Neural crest cell (in vitro differentiated cells): Measurements from ENCODE around the gene TTI1. TPM values are rescaled to one million over a fixed set of nuclear protein-coding genes. Genes with fewer than 3 reads are reported as not detected.

Source experiments
- DNase-seq: peaks from one replicate; pipeline ENCODE4 v3.0.0; 2021; ENCODE audit warnings: low read depth, mixed read lengths, low spot score
- H3K27ac Mint-ChIP-seq: one replicate; pipeline ENCODE4 v1.8.0; 2021; ENCODE audit warnings: mild to moderate bottlenecking, mixed read lengths; ENCODE audit not compliant: unreplicated experiment
- H3K27me3 Mint-ChIP-seq: 2 replicates; pipeline ENCODE4 v1.8.0; 2021; ENCODE audit warnings: low read depth, mild to moderate bottlenecking, mixed read lengths
- H3K36me3 Mint-ChIP-seq: 2 replicates; pipeline ENCODE4 v1.8.0; 2021; ENCODE audit warnings: low read depth, mild to moderate bottlenecking, mixed read lengths
- H3K4me1 Mint-ChIP-seq: 2 replicates; pipeline ENCODE4 v1.8.0; 2021; ENCODE audit warnings: mixed read lengths
- H3K4me3 Mint-ChIP-seq: one replicate; pipeline ENCODE4 v1.8.0; 2021; ENCODE audit warnings: mild to moderate bottlenecking, mixed read lengths
- H3K9me3 Mint-ChIP-seq: 2 replicates; pipeline ENCODE4 v1.8.0; 2021; ENCODE audit warnings: mixed read lengths
- total RNA-seq: library from RNA; stranded (reverse); gene quantifications from 2 replicates; pipeline ENCODE4 v1.2.1, GENCODE V29; 2021
- TF ChIP-seq, protein P1 (sequence below): fragments of 200-600 bp; sonication (generic); conservative IDR thresholded peaks from 2 replicates; pipeline ENCODE4 v1.5.0; 2021; ENCODE audit warnings: antibody characterized with exemption, mild to moderate bottlenecking

Gene TTI1
- total RNA-seq, 1 donor from 2014 or later: 52.9 TPM

DNA sequence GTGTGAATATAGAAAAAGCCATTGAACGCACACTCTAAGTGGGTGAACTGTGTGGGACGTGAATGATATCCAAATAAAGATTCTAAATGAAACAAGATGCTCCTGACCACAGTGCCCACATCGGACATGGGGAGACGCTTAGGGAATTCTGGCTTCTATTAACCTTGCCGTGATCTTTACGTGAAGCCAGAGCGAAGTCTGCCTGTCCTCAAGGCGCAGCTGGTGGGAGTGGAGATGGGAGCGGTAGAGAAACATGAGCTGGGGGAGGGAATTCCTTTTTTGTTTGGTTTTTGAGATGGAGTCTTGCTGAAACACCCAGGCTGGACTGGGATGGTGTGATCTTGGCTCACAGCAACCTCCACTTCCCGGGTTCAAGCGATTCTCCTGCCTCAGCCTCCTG lies 84.3 kb downstream of the TTI1 start:
- Mint-ChIP-seq H3K4me3 (no peak overlapping the region), H3K27me3 (no peaks in the 10 kb centered on the region), H3K36me3 (peaks cover 6% of the 10 kb centered on the region), H3K4me1 (peaks cover 4% of the 10 kb centered on the region), H3K27ac (no peak overlapping the region), H3K9me3 (peaks cover 13% of the 10 kb centered on the region)
- no peak for DNase-seq
- TF ChIP-seq, protein P1, sequence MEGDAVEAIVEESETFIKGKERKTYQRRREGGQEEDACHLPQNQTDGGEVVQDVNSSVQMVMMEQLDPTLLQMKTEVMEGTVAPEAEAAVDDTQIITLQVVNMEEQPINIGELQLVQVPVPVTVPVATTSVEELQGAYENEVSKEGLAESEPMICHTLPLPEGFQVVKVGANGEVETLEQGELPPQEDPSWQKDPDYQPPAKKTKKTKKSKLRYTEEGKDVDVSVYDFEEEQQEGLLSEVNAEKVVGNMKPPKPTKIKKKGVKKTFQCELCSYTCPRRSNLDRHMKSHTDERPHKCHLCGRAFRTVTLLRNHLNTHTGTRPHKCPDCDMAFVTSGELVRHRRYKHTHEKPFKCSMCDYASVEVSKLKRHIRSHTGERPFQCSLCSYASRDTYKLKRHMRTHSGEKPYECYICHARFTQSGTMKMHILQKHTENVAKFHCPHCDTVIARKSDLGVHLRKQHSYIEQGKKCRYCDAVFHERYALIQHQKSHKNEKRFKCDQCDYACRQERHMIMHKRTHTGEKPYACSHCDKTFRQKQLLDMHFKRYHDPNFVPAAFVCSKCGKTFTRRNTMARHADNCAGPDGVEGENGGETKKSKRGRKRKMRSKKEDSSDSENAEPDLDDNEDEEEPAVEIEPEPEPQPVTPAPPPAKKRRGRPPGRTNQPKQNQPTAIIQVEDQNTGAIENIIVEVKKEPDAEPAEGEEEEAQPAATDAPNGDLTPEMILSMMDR: no peak

DNA sequence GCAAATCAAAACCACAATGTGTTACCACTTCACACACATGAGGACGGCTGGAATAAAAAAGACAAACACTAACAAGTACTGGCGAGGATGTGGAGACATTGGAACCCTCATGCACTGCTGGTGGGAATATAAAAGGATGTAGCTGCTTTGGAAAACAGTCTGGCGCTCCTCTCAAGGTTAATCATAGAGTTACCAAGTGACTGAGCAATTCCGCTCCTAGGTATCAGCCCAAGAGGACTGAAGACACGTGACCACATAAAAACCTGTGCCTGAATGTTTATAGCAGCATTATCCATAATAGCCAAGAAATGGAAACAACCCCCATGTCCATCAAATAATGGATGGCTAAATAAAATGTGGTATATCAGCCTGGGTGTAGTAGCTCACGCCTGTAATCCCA lies 85.3 kb downstream of the TTI1 start:
- no peaks in the 10 kb centered on the region for H3K27me3 Mint-ChIP-seq
- no peak overlapping the region for H3K4me3 Mint-ChIP-seq
- DNase-seq: no peak
- H3K4me1 Mint-ChIP-seq: peaks cover 4% of the 10 kb centered on the region
- H3K9me3 Mint-ChIP-seq: peaks cover 13% of the 10 kb centered on the region
- peaks cover 6% of the 10 kb centered on the region for H3K36me3 Mint-ChIP-seq
- H3K27ac Mint-ChIP-seq: no peak overlapping the region
- TF ChIP-seq, protein P1: no peak

DNA sequence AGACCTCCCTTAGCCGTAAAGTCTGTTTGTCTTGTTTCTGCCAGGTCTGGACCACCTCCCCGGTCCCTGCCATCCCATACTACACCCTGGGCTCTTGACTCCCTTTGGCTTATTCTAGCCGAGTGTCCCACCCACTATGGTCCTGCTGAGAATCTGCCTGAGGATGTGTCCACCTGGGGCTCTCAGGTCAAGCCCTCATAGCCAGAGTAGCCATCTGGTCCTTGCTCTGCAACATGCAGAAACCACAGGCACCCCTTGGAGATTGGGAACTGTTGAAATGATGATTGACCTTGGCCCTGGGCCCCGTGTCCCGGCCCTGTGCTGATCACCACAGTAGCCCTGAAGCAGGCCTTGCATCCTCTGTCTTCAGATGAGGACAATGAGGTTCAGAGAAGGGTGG lies 86.3 kb downstream of the TTI1 start:
- peaks cover 13% of the 10 kb centered on the region for H3K9me3 Mint-ChIP-seq

DNA sequence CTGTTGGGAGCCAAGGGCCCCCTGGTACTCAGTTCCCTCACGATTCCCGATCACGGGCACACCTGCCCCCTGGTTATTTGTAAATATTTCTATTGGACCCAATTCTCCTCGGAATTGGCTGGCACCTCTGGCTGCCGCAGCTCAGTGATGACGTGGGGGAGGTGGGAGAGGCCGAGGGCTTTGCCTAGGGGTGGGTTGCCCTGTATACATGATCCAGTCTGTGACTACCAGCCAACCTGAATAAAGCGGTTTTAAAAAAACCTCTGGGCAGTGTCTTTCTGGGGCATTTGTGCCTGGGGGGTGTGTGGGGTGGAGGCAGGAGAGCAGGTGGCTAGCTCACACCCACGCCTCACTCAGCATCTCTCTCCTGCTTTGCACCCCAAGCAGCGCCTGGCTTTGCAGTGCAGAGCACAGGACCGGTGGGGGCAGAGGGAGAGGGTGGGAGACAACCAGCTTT lies 88.1 kb downstream of the TTI1 start:
- H3K9me3 Mint-ChIP-seq: peaks cover 10% of the 10 kb centered on the region
- H3K27me3 Mint-ChIP-seq: no peaks in the 10 kb centered on the region
- H3K4me3 Mint-ChIP-seq: no peak overlapping the region
- peaks cover 13% of the 10 kb centered on the region for H3K4me1 Mint-ChIP-seq
- no peak for DNase-seq
- peaks cover 6% of the 10 kb centered on the region for H3K36me3 Mint-ChIP-seq
- TF ChIP-seq, protein P1: no peak
- H3K27ac Mint-ChIP-seq: no peak overlapping the region

More for the DNA sequence above, 86.3 kb downstream of the TTI1 start:
- H3K36me3 Mint-ChIP-seq: peaks cover 6% of the 10 kb centered on the region
- DNase-seq: no peak
- peaks cover 4% of the 10 kb centered on the region for H3K4me1 Mint-ChIP-seq
- TF ChIP-seq, protein P1: no peak
- no peaks in the 10 kb centered on the region for H3K27me3 Mint-ChIP-seq
- H3K27ac Mint-ChIP-seq: no peak overlapping the region
- no peak overlapping the region for H3K4me3 Mint-ChIP-seq

DNA sequence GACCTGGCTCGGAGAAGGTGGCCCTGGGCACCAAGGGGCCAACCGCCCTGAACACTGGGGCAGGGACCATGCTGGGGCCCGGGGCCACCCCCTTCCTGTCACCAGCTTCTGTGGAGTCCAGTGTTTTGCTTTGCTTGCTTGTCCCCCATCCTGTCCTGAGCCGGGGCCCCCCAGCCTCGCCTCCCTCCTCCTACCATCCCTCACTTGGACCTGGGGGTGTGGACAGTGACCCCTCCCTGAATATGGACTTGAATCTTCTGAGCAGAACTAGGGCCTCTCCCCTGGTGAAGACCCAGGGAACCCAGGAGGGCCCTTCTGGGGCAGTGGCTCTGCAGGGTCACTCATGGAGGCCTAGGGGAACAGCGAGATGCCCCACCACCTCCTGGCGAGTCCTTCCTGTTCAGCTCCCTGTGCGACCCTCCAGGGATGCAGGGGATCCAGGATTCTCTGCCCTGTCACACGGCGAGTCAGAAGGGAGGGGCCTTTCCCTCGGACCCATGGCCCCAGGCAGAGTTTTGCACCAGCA lies 88.7 kb downstream of the TTI1 start:
- Mint-ChIP-seq H3K27me3 (no peaks in the 10 kb centered on the region), H3K4me3 (no peak overlapping the region), H3K27ac (no peak overlapping the region), H3K4me1 (peaks cover 13% of the 10 kb centered on the region), H3K36me3 (peaks cover 6% of the 10 kb centered on the region), H3K9me3 (peaks cover 10% of the 10 kb centered on the region)
- DNase-seq: no peak
- TF ChIP-seq, protein P1: no peak
